ENCODE data around the gene KLHL40.

The KLHL40 gene

GRCh38 chr3:42656680-42657610 lies 28.4 kb upstream of the KLHL40 start:
- TF ChIP-seq CTCF (IDR thresholded peaks at IDR 0.05; ENCODE audit: poor library complexity, severe bottlenecking): no peak
- ATAC-seq (ENCODE audit: low read depth) (no peak), DNase-seq (ENCODE audit: low spot score) (no peak)

GRCh38 chr3:42657675-42658074 lies 27.7 kb upstream of the KLHL40 start:
- no peak for DNase-seq (ENCODE audit: low spot score)
- no peak overlapping the region for H3K27ac ChIP-seq (ENCODE audit: poor library complexity, severe bottlenecking)
- H3K36me3 ChIP-seq (ENCODE audit: low read depth): no peaks in the 10 kb centered on the region; the same call in 1 of the 2 replicates
- H3K4me1 ChIP-seq (ENCODE audit: insufficient read depth, poor library complexity, severe bottlenecking): peaks cover 4% of the 10 kb centered on the region
- no peak overlapping the region for H3K4me3 ChIP-seq (ENCODE audit: severe bottlenecking)
- no peak for ATAC-seq (ENCODE audit: low read depth)
- no peaks in the 10 kb centered on the region for H3K27me3 ChIP-seq (ENCODE audit: insufficient read depth, poor library complexity, severe bottlenecking)
- TF ChIP-seq CTCF (IDR thresholded peaks at IDR 0.05; ENCODE audit: poor library complexity, severe bottlenecking): no peak
- H3K9me3 ChIP-seq (ENCODE audit: severe bottlenecking): no peaks in the 10 kb centered on the region

More at GRCh38 chr3:42656680-42657610, 28.4 kb upstream of the KLHL40 start:
- Histone ChIP-seq H3K27ac (ENCODE audit: poor library complexity, severe bottlenecking) (no peak overlapping the region), H3K9me3 (ENCODE audit: severe bottlenecking) (no peaks in the 10 kb centered on the region), H3K27me3 (ENCODE audit: insufficient read depth, poor library complexity, severe bottlenecking) (no peaks in the 10 kb centered on the region), H3K4me1 (ENCODE audit: insufficient read depth, poor library complexity, severe bottlenecking) (peaks cover 12% of the 10 kb centered on the region), H3K4me3 (ENCODE audit: severe bottlenecking) (no peak overlapping the region), H3K36me3 (ENCODE audit: low read depth) (no peaks in the 10 kb centered on the region; the same call in 1 of the 2 replicates)

GRCh38 chr3:42658091-42658770 lies 27.1 kb upstream of the KLHL40 start:
- Histone ChIP-seq H3K4me1 (ENCODE audit: insufficient read depth, poor library complexity, severe bottlenecking) (no peaks in the 10 kb centered on the region), H3K27ac (ENCODE audit: poor library complexity, severe bottlenecking) (no peak overlapping the region), H3K4me3 (ENCODE audit: severe bottlenecking) (no peak overlapping the region), H3K36me3 (ENCODE audit: low read depth) (no peaks in the 10 kb centered on the region; the same call in 1 of the 2 replicates), H3K27me3 (ENCODE audit: insufficient read depth, poor library complexity, severe bottlenecking) (no peaks in the 10 kb centered on the region), H3K9me3 (ENCODE audit: severe bottlenecking) (no peaks in the 10 kb centered on the region)
- no peak for ATAC-seq (ENCODE audit: low read depth)
- TF ChIP-seq CTCF (IDR thresholded peaks at IDR 0.05; ENCODE audit: poor library complexity, severe bottlenecking): no peak
- DNase-seq (ENCODE audit: low spot score): peak; percentile 57

- TF ChIP-seq CTCF (IDR thresholded peaks at IDR 0.05; ENCODE audit: poor library complexity, severe bottlenecking): no peak
- H3K4me3 ChIP-seq (ENCODE audit: severe bottlenecking): no peak overlapping the region
- ATAC-seq (ENCODE audit: low read depth) (no peak), DNase-seq (ENCODE audit: low spot score) (no peak)
- H3K36me3 ChIP-seq (ENCODE audit: low read depth): no peaks in the 10 kb centered on the region; the same call in 1 of the 2 replicates
- no peak overlapping the region for H3K27ac ChIP-seq (ENCODE audit: poor library complexity, severe bottlenecking)
- H3K4me1 ChIP-seq (ENCODE audit: insufficient read depth, poor library complexity, severe bottlenecking): no peaks in the 10 kb centered on the region
- no peaks in the 10 kb centered on the region for H3K9me3 ChIP-seq (ENCODE audit: severe bottlenecking)
- H3K27me3 ChIP-seq (ENCODE audit: insufficient read depth, poor library complexity, severe bottlenecking): no peaks in the 10 kb centered on the region
Observed at GRCh38 chr3:42658771-42659390, 26.5 kb upstream of the KLHL40 start.
